ENCODE measurements around the gene CNNM1. TPM values are rescaled to one million over a fixed set of nuclear protein-coding genes. Genes with fewer than 3 reads are reported as not detected.

CNNM1 gene
- total and polyA plus RNA-seq, 7 donors, result 0.23 to 2.2 (median 1.2) TPM; not detected in 2

DNA sequence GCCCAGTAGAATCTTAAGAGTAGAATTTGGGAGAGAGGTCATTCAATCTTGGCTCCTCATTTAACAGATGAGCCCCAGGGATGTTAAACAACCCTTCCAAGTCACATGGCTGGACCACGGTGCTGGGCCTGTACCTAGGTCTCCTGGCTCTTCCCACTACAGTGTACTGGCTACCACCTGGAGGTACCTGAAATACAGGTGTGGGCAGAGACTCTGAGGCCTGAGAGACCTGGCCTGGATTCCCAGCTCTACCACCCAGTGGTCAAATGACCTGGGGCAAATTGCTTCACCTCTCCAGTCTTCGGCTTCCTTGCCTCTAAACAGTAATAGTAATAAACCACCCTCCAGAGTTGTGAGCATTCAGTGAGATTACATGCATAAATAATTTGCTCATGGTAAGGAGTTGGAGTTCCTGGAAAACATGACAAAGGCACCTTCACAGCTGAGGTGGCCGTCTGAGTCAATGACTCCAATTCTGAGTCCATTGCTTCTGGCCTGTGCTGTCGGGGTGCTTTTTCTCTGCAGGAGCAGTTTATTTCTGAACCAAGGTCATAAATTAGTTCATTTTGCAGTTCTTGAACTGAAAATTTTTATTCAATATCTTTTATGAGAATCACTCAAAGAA is 98.5 kb downstream of the CNNM1 start:
- intact Hi-C loops (cut with DNase I), result no loop called here
- DNase-seq, result no peak
- Histone ChIP-seq H3K4me3 (no peak overlapping the region), H3K27me3 (no peaks in the 10 kb centered on the region), H3K27ac (no peak overlapping the region), H3K9me3 (no peaks in the 10 kb centered on the region), H3K36me3 (peaks cover 0 to 19% (median 2%) of the 10 kb centered on the region in 4 donors), H3K4me1 (peaks cover 0 to 26% (median 24%) of the 10 kb centered on the region in 4 donors)
- TF ChIP-seq POLR2AphosphoS5 (IDR thresholded peaks at IDR 0.05) (no peak), POLR2A (IDR thresholded peaks at IDR 0.05) (no peak), CTCF (IDR thresholded peaks at IDR 0.05) (no peak), EP300 (IDR thresholded peaks at IDR 0.05) (no peak)
- 85% methylated on average over 4 of the region's 4 CpGs for WGBS, 2 donors

DNA sequence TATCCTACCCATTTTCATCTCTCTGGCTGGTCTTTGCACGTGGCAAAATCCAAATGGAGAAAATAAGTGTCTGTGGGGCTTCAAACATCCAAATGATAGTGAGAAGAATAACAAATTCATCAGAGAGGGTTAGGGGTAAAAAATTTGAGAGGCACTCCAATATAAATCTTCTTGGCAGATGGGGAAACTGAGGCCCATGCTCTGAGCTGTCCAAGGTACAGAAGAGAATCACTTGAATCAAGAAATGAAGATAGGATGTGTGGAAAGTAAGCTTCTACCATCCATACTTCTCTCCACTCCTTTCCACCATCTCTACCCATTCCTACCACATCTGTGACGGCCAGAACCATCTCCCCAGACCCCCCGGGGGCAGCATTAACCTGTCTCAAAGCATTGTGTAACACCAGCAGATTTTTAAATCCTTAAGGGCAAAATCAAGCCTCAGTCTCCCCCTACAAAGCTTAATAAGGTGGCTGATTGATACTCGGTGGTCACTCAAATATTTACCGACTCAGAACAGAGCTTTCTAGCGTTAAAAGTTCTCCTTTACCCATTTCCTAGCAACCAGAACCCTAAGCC is 100.5 kb downstream of the CNNM1 start:
- peak overlapping the region; percentile 90 to 97 (median 94) for H3K27ac ChIP-seq
- peak overlapping the region; percentile 63 to 84 (median 68) for H3K4me3 ChIP-seq

GRCh38 chr10:99430116-99430450 is 100.9 kb downstream of the CNNM1 start:
- Histone ChIP-seq H3K9me3 (no peaks in the 10 kb centered on the region), H3K27me3 (no peaks in the 10 kb centered on the region), H3K4me1 (peaks cover 0 to 50% (median 46%) of the 10 kb centered on the region in 4 donors), H3K4me3 (peak overlapping the region; percentile 63 to 84 (median 68)), H3K27ac (peak overlapping the region; percentile 90 to 97 (median 94)), H3K36me3 (peaks cover 0 to 13% (median under 1%) of the 10 kb centered on the region in 4 donors)
- intact Hi-C loops (cut with DNase I), result loop anchor here (2.0 to 5.0 kb wide), 3 partner anchors 107 to 282 kb away; partner anchors contain the start of gene SLC25A28
- TF ChIP-seq CTCF (IDR thresholded peaks at IDR 0.05), result no peak
- TF ChIP-seq POLR2AphosphoS5 (IDR thresholded peaks at IDR 0.05), result no peak
- no peak for TF ChIP-seq POLR2A (IDR thresholded peaks at IDR 0.05)
- no peak for TF ChIP-seq EP300 (IDR thresholded peaks at IDR 0.05)
- 2 to 7% methylated on average over 14 of the region's 14 CpGs for WGBS, 2 donors
- DNase-seq, result no peak

More for the DNA sequence above, 100.5 kb downstream of the CNNM1 start:
- TF ChIP-seq CTCF (IDR thresholded peaks at IDR 0.05) (no peak), POLR2A (IDR thresholded peaks at IDR 0.05) (no peak), EP300 (IDR thresholded peaks at IDR 0.05) (no peak), POLR2AphosphoS5 (IDR thresholded peaks at IDR 0.05) (no peak)
- 11 to 28% methylated on average over 6 of the region's 6 CpGs for WGBS, 2 donors
- Histone ChIP-seq H3K4me1 (peaks cover 0 to 46% (median 43%) of the 10 kb centered on the region in 4 donors), H3K36me3 (peaks cover 0 to 18% (median 2%) of the 10 kb centered on the region in 4 donors), H3K27me3 (no peaks in the 10 kb centered on the region), H3K9me3 (no peaks in the 10 kb centered on the region)
- intact Hi-C loops (cut with DNase I), result loop anchor here (2.0 to 5.0 kb wide), 3 partner anchors 108 to 283 kb away; partner anchors contain the start of gene SLC25A28
- no peak for DNase-seq

GRCh38 chr10:99430451-99431189 is 101.5 kb downstream of the CNNM1 start, which contains the start of gene GOT1:
TSS of gene GOT1 (minus strand) at chr10:99430624. CDS start at chr10:99430565, 59 bp downstream.
- peak; percentile 99 for DNase-seq
- intact Hi-C loops (cut with DNase I), result loop anchor here (2.0 to 5.0 kb wide), 3 partner anchors 107 to 282 kb away; partner anchors contain the start of gene SLC25A28
- no peaks in the 10 kb centered on the region for H3K27me3 ChIP-seq
- H3K27ac ChIP-seq, result peak within 1 kb of the TSS; percentile 90 to 97 (median 94)
- peaks cover 0 to 7% (median 0%) of the 10 kb centered on the region in 4 donors for H3K36me3 ChIP-seq
- H3K4me3 ChIP-seq, result peak within 1 kb of the TSS; percentile 63 to 84 (median 72)
- no peaks in the 10 kb centered on the region for H3K9me3 ChIP-seq
- no peak for TF ChIP-seq CTCF (IDR thresholded peaks at IDR 0.05)
- peak; percentile 95 to 96 for TF ChIP-seq POLR2A (IDR thresholded peaks at IDR 0.05)
- peak; percentile 98 to 100 (median 99) for TF ChIP-seq POLR2AphosphoS5 (IDR thresholded peaks at IDR 0.05)
- TF ChIP-seq EP300 (IDR thresholded peaks at IDR 0.05), result peak in 2 of 4 donors; percentile 34 to 39
- H3K4me1 ChIP-seq, result peaks cover 0 to 52% (median 48%) of the 10 kb centered on the region in 4 donors
- WGBS, 2 donors, result 0% methylated on average over 59 of the region's 59 CpGs
